Natural killer cell (primary cell): Measurements from ENCODE around the gene GRID2. TPM values are rescaled to one million over a fixed set of nuclear protein-coding genes. Genes with fewer than 3 reads are reported as not detected.

Source experiments
- ATAC-seq, 3 donors: fragments of 150-1000 bp in 2 of 3; fragments of 200-7000 bp in 1 of 3; cut with Tn5 transposase; 1 replicate in 1 of 3; 2 replicates in 2 of 3; pipeline ENCODE4 v1.10.0; 2021; ENCODE audit warnings: mild to moderate bottlenecking in 2 of 3, moderate library complexity in 2 of 3
- DNase-seq, 2 donors: peaks; one replicate each; pipeline versions ENCODE4 v3.0.0 to v3.0.0-alpha.2; 2013 to 2021; ENCODE audit warnings: mixed read lengths in 1 of 2
- H3K27ac ChIP-seq: one replicate; pipeline ENCODE4 v1.5.1; 2013; ENCODE audit warnings: mild to moderate bottlenecking, low read length
- H3K27me3 ChIP-seq: one replicate; pipeline ENCODE4 v1.6.1; 2013; ENCODE audit warnings: low read length; ENCODE audit not compliant: control insufficient read depth, insufficient read depth
- H3K36me3 ChIP-seq: one replicate; pipeline ENCODE4 v1.6.1; 2013; ENCODE audit warnings: low read length; ENCODE audit not compliant: control insufficient read depth, insufficient read depth
- H3K4me1 ChIP-seq: one replicate; pipeline ENCODE4 v1.6.1; 2013; ENCODE audit warnings: low read length; ENCODE audit not compliant: control insufficient read depth, insufficient read depth
- H3K4me3 ChIP-seq: one replicate; pipeline ENCODE4 v1.5.1; 2013; ENCODE audit warnings: low read length
- H3K9me3 ChIP-seq: one replicate; pipeline ENCODE4 v1.6.1; 2013; ENCODE audit warnings: low read length; ENCODE audit not compliant: control insufficient read depth, insufficient read depth
- H3K27ac Mint-ChIP-seq, 2 donors: one replicate each; pipeline ENCODE4 v1.8.0; 2022; ENCODE audit warnings: mild to moderate bottlenecking in 2 of 2, mixed read lengths in 2 of 2, moderate library complexity in 1 of 2
- H3K27me3 Mint-ChIP-seq, 2 donors: one replicate each; pipeline ENCODE4 v1.8.0; 2022; ENCODE audit warnings: low read depth in 2 of 2, mixed read lengths in 2 of 2
- H3K36me3 Mint-ChIP-seq: one replicate; pipeline ENCODE4 v1.8.0; 2022; ENCODE audit warnings: mixed read lengths
- H3K4me1 Mint-ChIP-seq, 2 donors: one replicate each; pipeline ENCODE4 v1.8.0; 2022; ENCODE audit warnings: mixed read lengths in 2 of 2
- H3K4me3 Mint-ChIP-seq: one replicate; pipeline ENCODE4 v1.8.0; 2022; ENCODE audit warnings: mild to moderate bottlenecking, moderate library complexity, mixed read lengths
- H3K9me3 Mint-ChIP-seq, 2 donors: one replicate each; pipeline ENCODE4 v1.8.0; 2022; ENCODE audit warnings: mixed read lengths in 2 of 2
- CTCF ChIP-seq: fragments of 200-600 bp; IDR thresholded peaks from one replicate; pipeline ENCODE4 v1.8.0; 2022; ENCODE audit warnings: antibody characterized with exemption
- WGBS: methylation state at CpG from one replicate; pipeline ENCODE4 v1.1.7; 2013; ENCODE audit warnings: missing lambda C conversion rate; ENCODE audit not compliant: insufficient coverage; 5-methylcytosine and 5-hydroxymethylcytosine counted together
- intact Hi-C: fragments of 100-400 bp; cut with micrococcal nuclease; formaldehyde crosslinking; loops from one replicate; pipeline ENCODE4 v1.14.2; 2022
- total RNA-seq, 4 donors: library from RNA; stranded (reverse); fragments of 120-200 nt in 1 of 4; gene quantifications; one replicate each; pipeline versions ENCODE4 v1.2.3 to v1.2.4, GENCODE V29; 2013 to 2022

GRID2 gene
- total RNA-seq, 3 donors from 2014 or later (not counting 1 experiment from before 2014, with no cell fraction given), result not detected

GRCh38 chr4:93147524-93148212, 843.9 kb downstream of the GRID2 start:
- Histone ChIP-seq H3K4me1 (no peaks in the 10 kb centered on the region), H3K27me3 (no peaks in the 10 kb centered on the region), H3K9me3 (peaks cover 4% of the 10 kb centered on the region), H3K36me3 (no peaks in the 10 kb centered on the region), H3K4me3 (no peak overlapping the region), H3K27ac (no peak overlapping the region)
- TF ChIP-seq CTCF, result no peak
- H3K9me3 Mint-ChIP-seq, result peaks cover 2 to 12% of the 10 kb centered on the region in 2 donors
- DNase-seq, result no peak
- no peak for ATAC-seq
- no peak overlapping the region for H3K27ac Mint-ChIP-seq
- no peak overlapping the region for H3K4me3 Mint-ChIP-seq
- H3K27me3 Mint-ChIP-seq, result no peaks in the 10 kb centered on the region
- intact Hi-C loops, result no loop called here
- 90% methylated on average over 1 of the region's 1 CpG for WGBS
- H3K4me1 Mint-ChIP-seq, result no peaks in the 10 kb centered on the region
- no peaks in the 10 kb centered on the region for H3K36me3 Mint-ChIP-seq

- no peaks in the 10 kb centered on the region for H3K36me3 Mint-ChIP-seq
- no peaks in the 10 kb centered on the region for H3K4me1 ChIP-seq
- no peak for DNase-seq
- H3K4me1 Mint-ChIP-seq, result no peaks in the 10 kb centered on the region
- TF ChIP-seq CTCF, result no peak
- no peak overlapping the region for H3K4me3 Mint-ChIP-seq
- no peak for ATAC-seq
- intact Hi-C loops, result no loop called here
- H3K27ac ChIP-seq, result no peak overlapping the region
- H3K9me3 Mint-ChIP-seq, result peaks cover 9 to 16% of the 10 kb centered on the region in 2 donors
- no peaks in the 10 kb centered on the region for H3K27me3 Mint-ChIP-seq
- H3K36me3 ChIP-seq, result no peaks in the 10 kb centered on the region
- WGBS, result 91% methylated on average over 2 of the region's 2 CpGs
- H3K9me3 ChIP-seq, result peaks cover 4% of the 10 kb centered on the region
- H3K27me3 ChIP-seq, result no peaks in the 10 kb centered on the region
- H3K27ac Mint-ChIP-seq, result no peak overlapping the region
- no peak overlapping the region for H3K4me3 ChIP-seq
Measured at GRCh38 chr4:93152491-93152890, 848.7 kb downstream of the GRID2 start.

GRCh38 chr4:93157986-93158385, 854.2 kb downstream of the GRID2 start:
- no peaks in the 10 kb centered on the region for H3K4me1 Mint-ChIP-seq
- no peaks in the 10 kb centered on the region for H3K27me3 Mint-ChIP-seq
- H3K27ac ChIP-seq, result no peak overlapping the region
- no peak overlapping the region for H3K4me3 ChIP-seq
- H3K4me1 ChIP-seq, result no peaks in the 10 kb centered on the region
- no peaks in the 10 kb centered on the region for H3K36me3 ChIP-seq
- no peak overlapping the region for H3K27ac Mint-ChIP-seq
- H3K36me3 Mint-ChIP-seq, result no peaks in the 10 kb centered on the region
- no peak for TF ChIP-seq CTCF
- peaks cover 13 to 19% of the 10 kb centered on the region in 2 donors for H3K9me3 Mint-ChIP-seq
- no peaks in the 10 kb centered on the region for H3K27me3 ChIP-seq
- DNase-seq (no peak), ATAC-seq (no peak)
- no peaks in the 10 kb centered on the region for H3K9me3 ChIP-seq
- WGBS, result 20% methylated on average over 1 of the region's 2 CpGs
- no peak overlapping the region for H3K4me3 Mint-ChIP-seq
- intact Hi-C loops, result no loop called here

- Mint-ChIP-seq H3K27ac (no peak overlapping the region), H3K9me3 (peaks cover 10 to 12% of the 10 kb centered on the region in 2 donors), H3K4me3 (no peak overlapping the region), H3K4me1 (no peaks in the 10 kb centered on the region), H3K36me3 (peaks cover 7% of the 10 kb centered on the region), H3K27me3 (no peaks in the 10 kb centered on the region)
- 88% methylated on average over 3 of the region's 4 CpGs for WGBS
- ATAC-seq (no peak), DNase-seq (no peak)
- no peak overlapping the region for H3K4me3 ChIP-seq
- H3K9me3 ChIP-seq, result peaks cover 4% of the 10 kb centered on the region
- no peaks in the 10 kb centered on the region for H3K4me1 ChIP-seq
- H3K27me3 ChIP-seq, result no peaks in the 10 kb centered on the region
- H3K36me3 ChIP-seq, result no peaks in the 10 kb centered on the region
- TF ChIP-seq CTCF, result no peak
- no peak overlapping the region for H3K27ac ChIP-seq
- intact Hi-C loops, result no loop called here
Measured at GRCh38 chr4:93168053-93168452, 864.3 kb downstream of the GRID2 start.
